Measurements from ENCODE around the gene S1PR4. TPM values are rescaled to one million over a fixed set of nuclear protein-coding genes. Genes with fewer than 3 reads are reported as not detected.

S1PR4 gene, protein sequence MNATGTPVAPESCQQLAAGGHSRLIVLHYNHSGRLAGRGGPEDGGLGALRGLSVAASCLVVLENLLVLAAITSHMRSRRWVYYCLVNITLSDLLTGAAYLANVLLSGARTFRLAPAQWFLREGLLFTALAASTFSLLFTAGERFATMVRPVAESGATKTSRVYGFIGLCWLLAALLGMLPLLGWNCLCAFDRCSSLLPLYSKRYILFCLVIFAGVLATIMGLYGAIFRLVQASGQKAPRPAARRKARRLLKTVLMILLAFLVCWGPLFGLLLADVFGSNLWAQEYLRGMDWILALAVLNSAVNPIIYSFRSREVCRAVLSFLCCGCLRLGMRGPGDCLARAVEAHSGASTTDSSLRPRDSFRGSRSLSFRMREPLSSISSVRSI
- total RNA-seq (2014; rRNA removed) (0.26 and 1.3 TPM in 2 replicates), Bru-seq, nascent RNA (percentile 12 among the genes with signal in this experiment), BruChase-seq, experiment 1, labeled RNA remaining after a 6-hour chase (not detected), BruChase-seq, experiment 2, labeled RNA remaining after a 2-hour chase (percentile 8 among the genes with signal in this experiment)
- long read RNA-seq, partial matches to known transcripts = 0 of 1 reads
- long read RNA-seq, other reads (novel, unspliced or antisense) = 0 of 1 reads

DNA sequence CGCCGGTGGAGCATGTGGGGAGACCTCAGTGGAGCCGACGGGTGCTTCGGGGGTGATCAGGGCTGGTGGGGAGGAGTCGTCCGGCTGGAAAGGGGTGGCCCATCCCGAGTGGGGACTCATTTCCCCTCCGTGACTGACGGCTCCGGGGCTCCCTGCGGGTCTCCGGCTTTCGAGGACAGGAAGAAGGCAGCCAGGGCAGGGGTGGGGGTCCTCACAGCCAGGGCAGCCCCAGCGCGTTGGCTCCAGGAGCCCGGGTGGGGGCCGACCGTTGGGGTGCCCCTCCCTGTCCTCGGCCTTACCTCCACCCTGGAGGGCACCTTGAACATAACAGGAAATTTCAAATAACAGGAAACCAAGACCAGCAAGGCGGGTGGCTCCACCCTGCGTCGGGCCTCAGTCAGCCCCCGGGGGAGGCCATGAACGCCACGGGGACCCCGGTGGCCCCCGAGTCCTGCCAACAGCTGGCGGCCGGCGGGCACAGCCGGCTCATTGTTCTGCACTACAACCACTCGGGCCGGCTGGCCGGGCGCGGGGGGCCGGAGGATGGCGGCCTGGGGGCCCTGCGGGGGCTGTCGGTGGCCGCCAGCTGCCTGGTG, at the start of gene S1PR4:
TSS of gene S1PR4 (plus strand) at position 393 of the 596 bp plus-strand sequence. CDS start at position 417, 24 bp downstream.
- Histone ChIP-seq H3K9me2 (replicated peaks; ENCODE audit: low read length) (no peaks in the 10 kb centered on the region), H3K4me2 (ENCODE audit: low read length) (no peak within 1 kb of the TSS), H3K4me1 (ENCODE audit: insufficient read depth, low read length) (peaks cover 20% of the 10 kb centered on the region), H4K20me1 (ENCODE audit: low read length) (no peaks in the 10 kb centered on the region), H3K4me3 (ENCODE audit: low read length) (no peak within 1 kb of the TSS), H3K9me3 (ENCODE audit: low read length) (no peaks in the 10 kb centered on the region), H3K79me2 (ENCODE audit: low read length) (no peaks in the 10 kb centered on the region), H3F3A (ENCODE audit: low read length, unreplicated experiment) (no peaks in the 10 kb centered on the region), H3K9ac (ENCODE audit: low read length) (peak within 1 kb of the TSS; percentile 87; the same call in 1 of the 2 replicates), H3K36me3 (ENCODE audit: low read depth, low read length) (no peaks in the 10 kb centered on the region), H3K27me3 (ENCODE audit: low read length) (no peaks in the 10 kb centered on the region), H2AFZ (ENCODE audit: low read length) (no peak within 1 kb of the TSS), H3K27ac (ENCODE audit: low read length) (peak within 1 kb of the TSS; percentile 98; the same call in 1 of the 2 replicates)
- TF ChIP-seq EZH2phosphoT487 (IDR thresholded peaks at IDR 0.05; ENCODE audit: borderline replicate concordance, low read length) (no peak), EZH2 (IDR thresholded peaks at IDR 0.05; ENCODE audit: low read length, unreplicated experiment) (no peak)
- TF ChIP-seq, protein P1, sequence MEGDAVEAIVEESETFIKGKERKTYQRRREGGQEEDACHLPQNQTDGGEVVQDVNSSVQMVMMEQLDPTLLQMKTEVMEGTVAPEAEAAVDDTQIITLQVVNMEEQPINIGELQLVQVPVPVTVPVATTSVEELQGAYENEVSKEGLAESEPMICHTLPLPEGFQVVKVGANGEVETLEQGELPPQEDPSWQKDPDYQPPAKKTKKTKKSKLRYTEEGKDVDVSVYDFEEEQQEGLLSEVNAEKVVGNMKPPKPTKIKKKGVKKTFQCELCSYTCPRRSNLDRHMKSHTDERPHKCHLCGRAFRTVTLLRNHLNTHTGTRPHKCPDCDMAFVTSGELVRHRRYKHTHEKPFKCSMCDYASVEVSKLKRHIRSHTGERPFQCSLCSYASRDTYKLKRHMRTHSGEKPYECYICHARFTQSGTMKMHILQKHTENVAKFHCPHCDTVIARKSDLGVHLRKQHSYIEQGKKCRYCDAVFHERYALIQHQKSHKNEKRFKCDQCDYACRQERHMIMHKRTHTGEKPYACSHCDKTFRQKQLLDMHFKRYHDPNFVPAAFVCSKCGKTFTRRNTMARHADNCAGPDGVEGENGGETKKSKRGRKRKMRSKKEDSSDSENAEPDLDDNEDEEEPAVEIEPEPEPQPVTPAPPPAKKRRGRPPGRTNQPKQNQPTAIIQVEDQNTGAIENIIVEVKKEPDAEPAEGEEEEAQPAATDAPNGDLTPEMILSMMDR (conservative IDR thresholded peaks at IDR 0.05; ENCODE audit: low read depth, low read length) = no peak
- intact Hi-C loops (cut with micrococcal nuclease) = no loop called here
- ATAC-seq = no peak
- POLR2A ChIA-PET (ENCODE audit: unreplicated experiment) = no interaction called here
- BruUV-seq (replicated peaks) = no TSS peak
- DNase-seq = no peak
- CTCF ChIA-PET = no interaction called here

DNA sequence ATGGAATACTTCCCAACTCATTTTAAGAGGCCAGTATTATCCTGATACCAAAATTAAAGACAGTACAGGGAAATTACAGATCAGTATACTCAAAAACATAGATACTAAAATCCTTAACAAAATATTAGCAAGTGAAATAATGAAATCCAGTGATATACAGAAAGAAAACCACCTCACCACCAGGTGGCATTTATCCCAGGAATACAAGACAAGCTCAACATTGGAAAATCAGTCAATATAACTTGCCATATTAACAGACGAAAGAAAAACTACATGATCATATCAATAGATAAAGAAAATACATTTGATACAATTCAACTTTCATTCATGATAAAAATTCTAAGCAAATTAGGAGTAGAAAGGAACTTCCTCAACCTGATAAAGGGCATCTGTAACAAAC, 49.5 kb upstream of the S1PR4 start:
- ChIA-PET CTCF (interaction anchor here (0.5 to 2.3 kb wide), 7 partner anchors 13 to 268 kb away, joined by 3 to 28 read pairs (median 5); no protein-coding TSS in a partner anchor), POLR2A (ENCODE audit: unreplicated experiment) (no interaction called here)
- Histone ChIP-seq H3K27me3 (ENCODE audit: low read length) (no peaks in the 10 kb centered on the region), H3K9me2 (replicated peaks; ENCODE audit: low read length) (no peaks in the 10 kb centered on the region), H3F3A (ENCODE audit: low read length, unreplicated experiment) (no peaks in the 10 kb centered on the region), H3K36me3 (ENCODE audit: low read depth, low read length) (no peaks in the 10 kb centered on the region), H3K4me2 (ENCODE audit: low read length) (no peak overlapping the region), H4K20me1 (ENCODE audit: low read length) (no peaks in the 10 kb centered on the region), H3K27ac (ENCODE audit: low read length) (no peak overlapping the region), H3K9me3 (ENCODE audit: low read length) (no peaks in the 10 kb centered on the region), H3K9ac (ENCODE audit: low read length) (no peak overlapping the region), H3K4me1 (ENCODE audit: insufficient read depth, low read length) (no peaks in the 10 kb centered on the region), H3K79me2 (ENCODE audit: low read length) (no peaks in the 10 kb centered on the region), H3K4me3 (ENCODE audit: low read length) (no peak overlapping the region), H2AFZ (ENCODE audit: low read length) (no peak overlapping the region)
- intact Hi-C loops (cut with micrococcal nuclease) = loop anchor here (1.0 to 5.0 kb wide), 2 partner anchors 34 to 177 kb away; no protein-coding TSS in a partner anchor
- DNase-seq (peak; percentile 62), ATAC-seq (no peak)
- TF ChIP-seq EZH2 (IDR thresholded peaks at IDR 0.05; ENCODE audit: low read length, unreplicated experiment) (no peak), EZH2phosphoT487 (IDR thresholded peaks at IDR 0.05; ENCODE audit: borderline replicate concordance, low read length) (no peak)
- TF ChIP-seq, protein P1 (conservative IDR thresholded peaks at IDR 0.05; ENCODE audit: low read depth, low read length) = peak; percentile 69
- BruUV-seq (replicated peaks) = no TSS peak
